ENCODE results near the gene CNTN1.

Gene CNTN1

GRCh38 chr12:40980427-40980961, 288.3 kb downstream of the CNTN1 start:
- DNase-seq: no peak

GRCh38 chr12:40986001-40986400, 293.8 kb downstream of the CNTN1 start:
- no peak for DNase-seq

- DNase-seq: no peak
Observed at GRCh38 chr12:40988355-40988754, 296.1 kb downstream of the CNTN1 start.

- DNase-seq: no peak
Observed at GRCh38 chr12:40988824-40989223, 296.6 kb downstream of the CNTN1 start.

GRCh38 chr12:40989785-40990184, 297.5 kb downstream of the CNTN1 start:
- no peak for DNase-seq

GRCh38 chr12:40992158-40992557, 299.9 kb downstream of the CNTN1 start:
- no peak for DNase-seq

- DNase-seq: no peak
Observed at GRCh38 chr12:40992674-40993073, 300.4 kb downstream of the CNTN1 start.

GRCh38 chr12:40993158-40993557, 300.9 kb downstream of the CNTN1 start:
- no peak for DNase-seq

GRCh38 chr12:40996091-40996490, 303.9 kb downstream of the CNTN1 start:
- DNase-seq: no peak

GRCh38 chr12:40999210-40999609, 307.0 kb downstream of the CNTN1 start:
- no peak for DNase-seq

GRCh38 chr12:41008472-41008871, 316.2 kb downstream of the CNTN1 start:
- DNase-seq: no peak

- no peak for DNase-seq
Observed at GRCh38 chr12:41011939-41012338, 319.7 kb downstream of the CNTN1 start.

- no peak for DNase-seq
Observed at GRCh38 chr12:41013881-41014642, 321.8 kb downstream of the CNTN1 start.

- no peak for DNase-seq
Observed at GRCh38 chr12:41014643-41015020, 322.4 kb downstream of the CNTN1 start.

GRCh38 chr12:41018010-41018409, 325.8 kb downstream of the CNTN1 start:
- DNase-seq: no peak

- DNase-seq: no peak
Observed at GRCh38 chr12:41019461-41019860, 327.2 kb downstream of the CNTN1 start.

- no peak for DNase-seq
Observed at GRCh38 chr12:41023836-41024235, 331.6 kb downstream of the CNTN1 start.

- DNase-seq: no peak
Observed at GRCh38 chr12:41026151-41026550, 333.9 kb downstream of the CNTN1 start.

GRCh38 chr12:41032386-41032785, 340.1 kb downstream of the CNTN1 start:
- DNase-seq: no peak

GRCh38 chr12:41034686-41035085, 342.4 kb downstream of the CNTN1 start:
- DNase-seq: no peak

- no peak for DNase-seq
Observed at GRCh38 chr12:41039461-41039860, 347.2 kb downstream of the CNTN1 start.

GRCh38 chr12:41045509-41045908, 353.3 kb downstream of the CNTN1 start:
- DNase-seq: no peak

- DNase-seq: no peak
Observed at GRCh38 chr12:41049033-41049432, 356.8 kb downstream of the CNTN1 start.

- no peak for DNase-seq
Observed at GRCh38 chr12:41051954-41052353, 359.7 kb downstream of the CNTN1 start.

GRCh38 chr12:41052441-41052840, 360.2 kb downstream of the CNTN1 start:
- DNase-seq: no peak
